H9 (cell line): ENCODE measurements around the gene RPS27. TPM values are rescaled to one million over a fixed set of nuclear protein-coding genes. Genes with fewer than 3 reads are reported as not detected.
A peak's percentile ranks its signal among the peaks of the same experiment; 100 is the strongest.

Experiments
- DNase-seq: peaks from one replicate; pipeline ENCODE4 v3.0.0-alpha.2; 2017
- H2AFZ ChIP-seq: one replicate; pipeline ENCODE4 v1.6.1; 2013; ENCODE audit warnings: mild to moderate bottlenecking, low read length, control low read depth, moderate library complexity
- H2AK5ac ChIP-seq: 2 replicates; pipeline ENCODE4 v1.6.1; 2013; ENCODE audit warnings: low read length, control low read depth, mixed read lengths; ENCODE audit not compliant: insufficient read length
- H2BK120ac ChIP-seq: one replicate; pipeline ENCODE4 v1.6.1; 2013; ENCODE audit warnings: low read depth, mild to moderate bottlenecking, low read length, control low read depth, inconsistent platforms; ENCODE audit not compliant: poor library complexity, severe bottlenecking
- H2BK12ac ChIP-seq: 2 replicates; pipeline ENCODE4 v1.6.1; 2013; ENCODE audit warnings: low read length, control low read depth, mixed read lengths, low read depth; ENCODE audit not compliant: insufficient read length
- H2BK15ac ChIP-seq: 2 replicates; pipeline ENCODE4 v1.6.1; 2013; ENCODE audit warnings: low read depth, low read length, control low read depth
- H2BK20ac ChIP-seq: one replicate; pipeline ENCODE4 v1.6.1; 2013; ENCODE audit warnings: low read depth, mild to moderate bottlenecking, low read length, control low read depth, inconsistent platforms; ENCODE audit not compliant: poor library complexity, severe bottlenecking
- H2BK5ac ChIP-seq: 2 replicates; pipeline ENCODE4 v1.6.1; 2013; ENCODE audit warnings: low read length, control low read depth, mixed read lengths; ENCODE audit not compliant: insufficient read length
- H3K14ac ChIP-seq: 2 replicates; pipeline ENCODE4 v1.6.1; 2013; ENCODE audit warnings: low read length, control low read depth; ENCODE audit not compliant: insufficient read depth
- H3K18ac ChIP-seq: 2 replicates; pipeline ENCODE4 v1.6.1; 2013; ENCODE audit warnings: low read depth, mild to moderate bottlenecking, mixed read lengths, low read length, control low read depth; ENCODE audit not compliant: insufficient read length
- H3K23ac ChIP-seq: 2 replicates; pipeline ENCODE4 v1.6.1; 2013; ENCODE audit warnings: low read length, control low read depth, mixed read lengths, low read depth; ENCODE audit not compliant: insufficient read length
- H3K23me2 ChIP-seq: 2 replicates; pipeline ENCODE4 v1.6.1; 2013; ENCODE audit warnings: low read depth, mild to moderate bottlenecking, mixed read lengths, low read length, control low read depth; ENCODE audit not compliant: insufficient read length, poor library complexity, severe bottlenecking
- H3K27ac ChIP-seq: 2 replicates; pipeline ENCODE4 v1.5.1; 2013; ENCODE audit warnings: low read length, control low read depth, mixed read lengths, low read depth; ENCODE audit not compliant: insufficient read length
- H3K27me3 ChIP-seq: 2 replicates; pipeline ENCODE4 v1.6.1; 2013; ENCODE audit warnings: low read length, control low read depth, inconsistent platforms; ENCODE audit not compliant: insufficient read depth
- H3K4ac ChIP-seq: 2 replicates; pipeline ENCODE4 v1.6.1; 2013; ENCODE audit warnings: low read depth, mild to moderate bottlenecking, control low read depth, inconsistent platforms, low read length, moderate library complexity
- H3K4me1 ChIP-seq: 2 replicates; pipeline ENCODE4 v1.6.1; 2013; ENCODE audit warnings: low read length, control low read depth, inconsistent platforms; ENCODE audit not compliant: insufficient read depth
- H3K4me2 ChIP-seq: 2 replicates; pipeline ENCODE4 v1.6.1; 2013; ENCODE audit warnings: low read length, control low read depth, mixed read lengths; ENCODE audit not compliant: insufficient read length, insufficient read depth
- H3K56ac ChIP-seq: 2 replicates; pipeline ENCODE4 v1.6.1; 2013; ENCODE audit warnings: low read depth, mild to moderate bottlenecking, mixed read lengths, low read length, control low read depth; ENCODE audit not compliant: insufficient read length
- H3K79me1 ChIP-seq: 2 replicates; pipeline ENCODE4 v1.6.1; 2013; ENCODE audit warnings: low read depth, mild to moderate bottlenecking, moderate library complexity, low read length, control low read depth, inconsistent platforms; ENCODE audit not compliant: insufficient read depth, poor library complexity, severe bottlenecking
- H3K79me2 ChIP-seq: 2 replicates; pipeline ENCODE4 v1.6.1; 2013; ENCODE audit warnings: low read length, control low read depth, inconsistent platforms; ENCODE audit not compliant: insufficient read depth
- H3K9ac ChIP-seq: 2 replicates; pipeline ENCODE4 v1.6.1; 2013; ENCODE audit warnings: low read length, control low read depth, mixed read lengths; ENCODE audit not compliant: insufficient read length; ENCODE audit errors: extremely low read depth
- H3K9me3 ChIP-seq: one replicate; pipeline ENCODE4 v1.6.1; 2013; ENCODE audit warnings: low read depth, low read length, inconsistent platforms; ENCODE audit not compliant: control insufficient read depth
- H3T11ph ChIP-seq: one replicate; pipeline ENCODE4 v1.6.1; 2013; ENCODE audit warnings: mild to moderate bottlenecking, low read length, control low read depth, inconsistent platforms
- H4K20me1 ChIP-seq: one replicate; pipeline ENCODE4 v1.6.1; 2013; ENCODE audit not compliant: control insufficient read depth, insufficient read length, insufficient read depth
- H4K5ac ChIP-seq: 2 replicates; pipeline ENCODE4 v1.6.1; 2013; ENCODE audit warnings: low read depth, mild to moderate bottlenecking, mixed read lengths, low read length, control low read depth; ENCODE audit not compliant: insufficient read length
- H4K8ac ChIP-seq: replicated peaks from 2 replicates; pipeline ENCODE4 v1.6.1; 2013; ENCODE audit warnings: low read length, control low read depth, mixed read lengths, low read depth; ENCODE audit not compliant: insufficient read length
- H4K91ac ChIP-seq: 2 replicates; pipeline ENCODE4 v1.6.1; 2013; ENCODE audit warnings: low read depth, mild to moderate bottlenecking, moderate library complexity, mixed read lengths, low read length, control low read depth; ENCODE audit not compliant: insufficient read length
- H3K27ac Mint-ChIP-seq, 3 experiments: 2 replicates in 2 of 3; 3 replicates in 1 of 3; pipeline ENCODE4 v1.8.0; 2020 to 2021; ENCODE audit warnings: mixed read lengths in 3 of 3, mild to moderate bottlenecking in 1 of 3, moderate library complexity in 1 of 3
- H3K27me3 Mint-ChIP-seq: 2 replicates; pipeline ENCODE4 v1.8.0; 2021; ENCODE audit warnings: low read depth, mild to moderate bottlenecking, moderate library complexity, mixed read lengths
- H3K36me3 Mint-ChIP-seq, 3 experiments: 2 replicates in 2 of 3; 3 replicates in 1 of 3; pipeline ENCODE4 v1.8.0; 2020 to 2021; ENCODE audit warnings: low read depth in 3 of 3, mixed read lengths in 3 of 3; ENCODE audit not compliant: insufficient read depth in 1 of 3
- H3K4me1 Mint-ChIP-seq, 2 experiments: 2 replicates each; pipeline ENCODE4 v1.8.0; 2020; ENCODE audit warnings: mixed read lengths in 2 of 2
- H3K4me3 Mint-ChIP-seq, 2 experiments: 2 replicates in 1 of 2; 3 replicates in 1 of 2; pipeline ENCODE4 v1.8.0; 2020 to 2021; ENCODE audit warnings: mild to moderate bottlenecking in 2 of 2, mixed read lengths in 2 of 2, moderate library complexity in 1 of 2
- H3K9me3 Mint-ChIP-seq, 2 experiments: 2 replicates in 1 of 2; 3 replicates in 1 of 2; pipeline ENCODE4 v1.8.0; 2020; ENCODE audit warnings: mild to moderate bottlenecking in 2 of 2, mixed read lengths in 2 of 2, moderate library complexity in 1 of 2
- WGBS: extraction: QIAGEN DNeasy Blood & Tissue Kit; methylation state at CpG from one replicate; pipeline ENCODE4 v1.1.7; 2013; ENCODE audit warnings: missing lambda C conversion rate, low lambda C conversion rate, mixed read lengths; ENCODE audit not compliant: insufficient read length; ENCODE audit errors: extremely low coverage; 5-methylcytosine and 5-hydroxymethylcytosine counted together
- total RNA-seq: library from RNA; stranded (reverse); gene quantifications from 2 replicates; pipeline ENCODE4 v1.2.1, GENCODE V29; 2021
- TF ChIP-seq, protein P1 (sequence below): fragments of 200-600 bp; sonication (generic); conservative IDR thresholded peaks from 3 replicates; pipeline ENCODE4 v1.8.0; 2021; ENCODE audit warnings: antibody characterized with exemption, mild to moderate bottlenecking

RPS27 gene
- total RNA-seq, 1 experiment from 2014 or later: 2,321 TPM

DNA sequence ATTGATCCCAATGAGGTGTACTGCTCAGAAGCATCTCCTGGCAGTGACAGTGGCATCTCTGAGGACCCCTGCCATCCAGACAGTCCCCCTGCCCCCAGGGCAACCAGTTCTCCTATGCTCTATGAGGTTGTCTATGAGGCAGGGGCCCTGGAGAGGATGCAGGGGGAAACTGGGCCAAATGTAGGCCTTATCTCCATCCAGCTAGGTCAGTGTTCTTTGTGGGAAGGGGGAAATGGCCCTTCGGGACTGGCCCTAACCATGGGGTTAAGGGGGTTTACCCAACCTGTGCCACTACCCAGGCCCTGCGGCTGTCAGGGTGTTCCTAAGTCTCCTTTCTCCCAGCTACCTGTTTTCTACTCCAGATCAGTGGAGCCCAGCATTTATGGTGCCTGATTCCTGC, 21.6 kb upstream of the RPS27 start:
- H3K27ac Mint-ChIP-seq: peak overlapping the region in 1 of 3 experiments; percentile 72; a peak in 2 of 7 replicates
- H3K27me3 Mint-ChIP-seq: no peaks in the 10 kb centered on the region
- H3K9me3 Mint-ChIP-seq: peaks cover 0 to 4% of the 10 kb centered on the region in 2 experiments; a peak in 1 of 5 replicates
- H3K79me1 ChIP-seq: no peaks in the 10 kb centered on the region
- H4K20me1 ChIP-seq: no peaks in the 10 kb centered on the region
- H3K27me3 ChIP-seq: no peaks in the 10 kb centered on the region
- no peak overlapping the region for H2AFZ ChIP-seq
- H4K91ac ChIP-seq: no peak overlapping the region
- no peak overlapping the region for H4K8ac ChIP-seq
- H2BK20ac ChIP-seq: no peak overlapping the region
- H3K23ac ChIP-seq: no peak overlapping the region
- H2AK5ac ChIP-seq: no peak overlapping the region
- H3K18ac ChIP-seq: no peak overlapping the region
- no CpG with 5 or more reads among the region's 2 CpGs for WGBS
- H3K14ac ChIP-seq: no peak overlapping the region
- H3K27ac ChIP-seq: no peak overlapping the region
- H3K9me3 ChIP-seq: no peaks in the 10 kb centered on the region
- no peak overlapping the region for H2BK12ac ChIP-seq
- H2BK15ac ChIP-seq: no peak overlapping the region
- DNase-seq: no peak
- H3K56ac ChIP-seq: no peak overlapping the region
- H3K9ac ChIP-seq: no peak overlapping the region
- H3K79me2 ChIP-seq: no peaks in the 10 kb centered on the region
- TF ChIP-seq, protein P1, sequence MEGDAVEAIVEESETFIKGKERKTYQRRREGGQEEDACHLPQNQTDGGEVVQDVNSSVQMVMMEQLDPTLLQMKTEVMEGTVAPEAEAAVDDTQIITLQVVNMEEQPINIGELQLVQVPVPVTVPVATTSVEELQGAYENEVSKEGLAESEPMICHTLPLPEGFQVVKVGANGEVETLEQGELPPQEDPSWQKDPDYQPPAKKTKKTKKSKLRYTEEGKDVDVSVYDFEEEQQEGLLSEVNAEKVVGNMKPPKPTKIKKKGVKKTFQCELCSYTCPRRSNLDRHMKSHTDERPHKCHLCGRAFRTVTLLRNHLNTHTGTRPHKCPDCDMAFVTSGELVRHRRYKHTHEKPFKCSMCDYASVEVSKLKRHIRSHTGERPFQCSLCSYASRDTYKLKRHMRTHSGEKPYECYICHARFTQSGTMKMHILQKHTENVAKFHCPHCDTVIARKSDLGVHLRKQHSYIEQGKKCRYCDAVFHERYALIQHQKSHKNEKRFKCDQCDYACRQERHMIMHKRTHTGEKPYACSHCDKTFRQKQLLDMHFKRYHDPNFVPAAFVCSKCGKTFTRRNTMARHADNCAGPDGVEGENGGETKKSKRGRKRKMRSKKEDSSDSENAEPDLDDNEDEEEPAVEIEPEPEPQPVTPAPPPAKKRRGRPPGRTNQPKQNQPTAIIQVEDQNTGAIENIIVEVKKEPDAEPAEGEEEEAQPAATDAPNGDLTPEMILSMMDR: no peak
- H3K23me2 ChIP-seq: peaks cover 9% of the 10 kb centered on the region
- H3K36me3 Mint-ChIP-seq: peaks cover 12 to 31% (median 25%) of the 10 kb centered on the region in 3 experiments; a peak in 6 of 7 replicates
- no peak overlapping the region for H2BK120ac ChIP-seq
- no peak overlapping the region for H2BK5ac ChIP-seq
- H3K4me2 ChIP-seq: peak overlapping the region; percentile 81
- no peak overlapping the region for H4K5ac ChIP-seq
- H3K4me1 Mint-ChIP-seq: peaks cover 26 to 39% of the 10 kb centered on the region in 2 experiments
- no peak overlapping the region for H3K4ac ChIP-seq
- H3K4me3 Mint-ChIP-seq: peak overlapping the region; percentile 87 to 96
- H3T11ph ChIP-seq: no peak overlapping the region
- no peaks in the 10 kb centered on the region for H3K4me1 ChIP-seq
